WTC11 (cell line): ENCODE data around the gene TMEM156. TPM values are rescaled to one million over a fixed set of nuclear protein-coding genes. Genes with fewer than 3 reads are reported as not detected.

Experiments
- ATAC-seq: fragments of 200-7000 bp; cut with Tn5 transposase; 2 replicates; pipeline ENCODE4 v1.10.0; 2021; ENCODE audit warnings: mild to moderate bottlenecking, moderate library complexity
- CTCF ChIA-PET: fragments of 300-600 bp; sonication (Branson Sonifier 250); formaldehyde crosslinking; loops from one replicate; lab custom pipeline; 2021; ENCODE audit warnings: antibody characterized with exemption; lab: Charles Lee
- POLR2A ChIA-PET: fragments of 350-600 bp; sonication (Branson Sonifier 250); formaldehyde crosslinking; loops from one replicate; lab custom pipeline; 2021; ENCODE audit warnings: antibody characterized with exemption; lab: Charles Lee
- DNase-seq: peaks from one replicate; pipeline ENCODE4 v3.0.0; 2021; ENCODE audit warnings: low spot score
- H3K27ac Mint-ChIP-seq: 2 replicates; pipeline ENCODE4 v1.8.0; 2021; ENCODE audit warnings: mixed read lengths
- H3K27me3 Mint-ChIP-seq: 2 replicates; pipeline ENCODE4 v1.8.0; 2021; ENCODE audit warnings: low read depth, mild to moderate bottlenecking, moderate library complexity, mixed read lengths
- H3K36me3 Mint-ChIP-seq: 2 replicates; pipeline ENCODE4 v1.8.0; 2021; ENCODE audit warnings: mixed read lengths
- H3K4me1 Mint-ChIP-seq: 2 replicates; pipeline ENCODE4 v1.8.0; 2022; ENCODE audit warnings: mixed read lengths
- H3K4me3 Mint-ChIP-seq: 2 replicates; pipeline ENCODE4 v1.8.0; 2021; ENCODE audit warnings: mild to moderate bottlenecking, moderate library complexity, mixed read lengths
- H3K9me3 Mint-ChIP-seq: 2 replicates; pipeline ENCODE4 v1.8.0; 2021; ENCODE audit warnings: mixed read lengths
- ETV6 ChIP-seq: sonication (generic); formaldehyde crosslinking; IDR thresholded peaks from 2 replicates; pipeline ENCODE4 v1.8.1; 2022; ENCODE audit warnings: mild to moderate bottlenecking, missing genetic modification reagents
- FOXJ3 ChIP-seq: sonication (generic); formaldehyde crosslinking; IDR thresholded peaks from 2 replicates; pipeline ENCODE4 v1.9.0; 2021; ENCODE audit warnings: missing genetic modification reagents, mild to moderate bottlenecking, borderline replicate concordance
- JAZF1 ChIP-seq: fragments of 250-450 bp; sonication (Bioruptor Pico); IDR thresholded peaks from 2 replicates; pipeline ENCODE4 v1.9.0; 2021; ENCODE audit warnings: moderate library complexity, mild to moderate bottlenecking, inconsistent platforms
- MXD4 ChIP-seq: fragments of 250-450 bp; sonication (Bioruptor Pico); IDR thresholded peaks from 2 replicates; pipeline ENCODE4 v1.8.0; 2021; ENCODE audit warnings: mild to moderate bottlenecking, moderate library complexity, borderline replicate concordance
- NR1H2 ChIP-seq: sonication (generic); formaldehyde crosslinking; IDR thresholded peaks from 2 replicates; pipeline ENCODE4 v1.9.0; 2021; ENCODE audit warnings: mild to moderate bottlenecking, moderate library complexity, missing genetic modification reagents
- NR2C2 ChIP-seq: sonication (generic); formaldehyde crosslinking; IDR thresholded peaks from 2 replicates; pipeline ENCODE4 v1.8.0; 2022; ENCODE audit warnings: mild to moderate bottlenecking, missing genetic modification reagents
- NR3C1 ChIP-seq: sonication (generic); formaldehyde crosslinking; conservative IDR thresholded peaks from 2 replicates; pipeline ENCODE4 v1.8.1; 2023; ENCODE audit warnings: low read depth, mild to moderate bottlenecking, missing genetic modification reagents
- TCF7 ChIP-seq: sonication (generic); formaldehyde crosslinking; IDR thresholded peaks from 2 replicates; pipeline ENCODE4 v1.8.0; 2022; ENCODE audit warnings: mild to moderate bottlenecking, low read depth, missing genetic modification reagents, moderate library complexity
- TEAD4 ChIP-seq: sonication (generic); formaldehyde crosslinking; IDR thresholded peaks from 2 replicates; pipeline ENCODE4 v1.8.0; 2022; ENCODE audit warnings: mild to moderate bottlenecking, missing genetic modification reagents
- ZNF138 ChIP-seq: sonication (generic); formaldehyde crosslinking; conservative IDR thresholded peaks from 2 replicates; pipeline ENCODE4 v1.8.1; 2022; ENCODE audit warnings: mild to moderate bottlenecking, moderate library complexity, missing genetic modification reagents
- ZNF232 ChIP-seq: sonication (generic); formaldehyde crosslinking; IDR thresholded peaks from 2 replicates; pipeline ENCODE4 v1.8.0; 2022; ENCODE audit warnings: mild to moderate bottlenecking, missing genetic modification reagents
- ZNF423 ChIP-seq: fragments of 250-450 bp; sonication (Bioruptor Pico); IDR thresholded peaks from 2 replicates; pipeline ENCODE4 v2.1.2; 2022; ENCODE audit warnings: mild to moderate bottlenecking, moderate library complexity
- total RNA-seq: library from RNA; stranded (reverse); gene quantifications from 3 replicates; pipeline ENCODE4 v1.2.3, GENCODE V29; 2021
- TF ChIP-seq, protein P1 (sequence below): fragments of 250-450 bp; sonication (Bioruptor Pico); IDR thresholded peaks from 2 replicates; pipeline ENCODE4 v1.8.0; 2021; ENCODE audit warnings: mild to moderate bottlenecking
- TF ChIP-seq, protein P2 (sequence below): sonication (generic); formaldehyde crosslinking; IDR thresholded peaks from 2 replicates; pipeline ENCODE4 v1.8.1; 2023; ENCODE audit warnings: mild to moderate bottlenecking, moderate library complexity, missing genetic modification reagents
- TF ChIP-seq, protein P3 (sequence below): fragments of 250-450 bp; sonication (Bioruptor Pico); IDR thresholded peaks from 2 replicates; pipeline ENCODE4 v1.9.0; 2021; ENCODE audit warnings: moderate library complexity, mild to moderate bottlenecking, inconsistent platforms, borderline replicate concordance
- TF ChIP-seq, protein P4 (sequence below): sonication (generic); formaldehyde crosslinking; IDR thresholded peaks from 2 replicates; pipeline ENCODE4 v1.8.0; 2023; ENCODE audit warnings: missing genetic modification reagents
- TF ChIP-seq, protein P5 (sequence below): fragments of 250-450 bp; sonication (Bioruptor Pico); IDR thresholded peaks from 2 replicates; pipeline ENCODE4 v1.9.0; 2021; ENCODE audit warnings: mild to moderate bottlenecking, borderline replicate concordance
- TF ChIP-seq, protein P6 (sequence below): sonication (generic); formaldehyde crosslinking; IDR thresholded peaks from 2 replicates; pipeline ENCODE4 v1.8.1; 2022; ENCODE audit warnings: low read depth, missing genetic modification reagents, borderline replicate concordance
- TF ChIP-seq, protein P7 (sequence below): fragments of 250-450 bp; sonication (Bioruptor Pico); conservative IDR thresholded peaks from 2 replicates; pipeline ENCODE4 v1.9.0; 2021; ENCODE audit warnings: mild to moderate bottlenecking
- TF ChIP-seq, protein P8 (sequence below): sonication (generic); formaldehyde crosslinking; IDR thresholded peaks from 2 replicates; pipeline ENCODE4 v1.8.1; 2022; ENCODE audit warnings: low read depth, mild to moderate bottlenecking, moderate library complexity, missing genetic modification reagents, borderline replicate concordance

The TMEM156 gene
- total RNA-seq, 1 experiment from 2014 or later, result 0.24 TPM

DNA sequence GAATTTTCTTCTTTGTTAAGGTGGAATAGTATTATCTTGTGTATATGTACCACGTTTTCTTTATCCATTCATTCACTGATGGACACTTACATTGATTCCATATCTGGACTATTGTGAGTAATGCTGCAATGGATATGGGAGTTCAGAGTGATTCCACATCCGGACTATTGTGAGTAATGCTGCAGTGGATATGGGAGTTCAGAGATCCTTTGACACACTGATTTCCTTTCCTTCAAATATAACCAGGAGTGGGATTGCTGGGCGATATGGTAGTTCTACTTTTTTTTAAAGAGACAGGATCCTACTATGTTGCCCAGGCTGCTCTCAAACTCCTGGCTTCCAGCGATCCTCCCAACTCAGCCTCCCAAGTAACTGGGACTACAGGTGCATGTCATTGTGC lies 12.1 kb downstream of the TMEM156 start (continued):
- TF ChIP-seq, protein P1, sequence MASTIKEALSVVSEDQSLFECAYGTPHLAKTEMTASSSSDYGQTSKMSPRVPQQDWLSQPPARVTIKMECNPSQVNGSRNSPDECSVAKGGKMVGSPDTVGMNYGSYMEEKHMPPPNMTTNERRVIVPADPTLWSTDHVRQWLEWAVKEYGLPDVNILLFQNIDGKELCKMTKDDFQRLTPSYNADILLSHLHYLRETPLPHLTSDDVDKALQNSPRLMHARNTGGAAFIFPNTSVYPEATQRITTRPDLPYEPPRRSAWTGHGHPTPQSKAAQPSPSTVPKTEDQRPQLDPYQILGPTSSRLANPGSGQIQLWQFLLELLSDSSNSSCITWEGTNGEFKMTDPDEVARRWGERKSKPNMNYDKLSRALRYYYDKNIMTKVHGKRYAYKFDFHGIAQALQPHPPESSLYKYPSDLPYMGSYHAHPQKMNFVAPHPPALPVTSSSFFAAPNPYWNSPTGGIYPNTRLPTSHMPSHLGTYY (CRISPR knock-in tag), result no peak

DNA sequence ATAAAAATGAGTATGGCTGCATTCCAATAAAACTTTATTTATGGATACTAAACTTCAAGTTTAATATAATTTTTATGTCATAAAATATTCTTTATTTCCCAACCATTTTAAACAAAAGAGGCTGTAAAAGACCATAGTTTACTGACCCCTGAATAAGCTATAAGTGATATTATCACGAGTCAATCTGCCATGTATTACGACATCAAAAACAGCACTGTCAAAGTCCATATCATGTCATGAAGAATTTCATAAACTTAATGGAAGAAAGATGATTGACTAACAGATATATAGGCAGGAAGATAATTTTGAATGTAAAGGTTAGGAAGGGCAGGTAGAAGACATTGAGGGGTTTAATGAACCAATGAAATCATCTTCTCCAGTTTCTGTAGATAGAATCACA lies 18.2 kb downstream of the TMEM156 start:
- peaks cover 4% of the 10 kb centered on the region for H3K4me1 Mint-ChIP-seq
- H3K27ac Mint-ChIP-seq, result no peak overlapping the region
- no peak for DNase-seq
- no peak for ATAC-seq
- peaks cover 23% of the 10 kb centered on the region for H3K9me3 Mint-ChIP-seq
- ChIA-PET POLR2A (no interaction called here), CTCF (no interaction called here)
- H3K36me3 Mint-ChIP-seq, result no peaks in the 10 kb centered on the region
- H3K27me3 Mint-ChIP-seq, result no peaks in the 10 kb centered on the region
- H3K4me3 Mint-ChIP-seq, result no peak overlapping the region
- TF ChIP-seq, protein P2, sequence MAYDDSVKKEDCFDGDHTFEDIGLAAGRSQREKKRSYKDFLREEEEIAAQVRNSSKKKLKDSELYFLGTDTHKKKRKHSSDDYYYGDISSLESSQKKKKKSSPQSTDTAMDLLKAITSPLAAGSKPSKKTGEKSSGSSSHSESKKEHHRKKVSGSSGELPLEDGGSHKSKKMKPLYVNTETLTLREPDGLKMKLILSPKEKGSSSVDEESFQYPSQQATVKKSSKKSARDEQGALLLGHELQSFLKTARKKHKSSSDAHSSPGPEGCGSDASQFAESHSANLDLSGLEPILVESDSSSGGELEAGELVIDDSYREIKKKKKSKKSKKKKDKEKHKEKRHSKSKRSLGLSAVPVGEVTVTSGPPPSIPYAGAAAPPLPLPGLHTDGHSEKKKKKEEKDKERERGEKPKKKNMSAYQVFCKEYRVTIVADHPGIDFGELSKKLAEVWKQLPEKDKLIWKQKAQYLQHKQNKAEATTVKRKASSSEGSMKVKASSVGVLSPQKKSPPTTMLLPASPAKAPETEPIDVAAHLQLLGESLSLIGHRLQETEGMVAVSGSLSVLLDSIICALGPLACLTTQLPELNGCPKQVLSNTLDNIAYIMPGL, result no peak
- TF ChIP-seq, protein P3, sequence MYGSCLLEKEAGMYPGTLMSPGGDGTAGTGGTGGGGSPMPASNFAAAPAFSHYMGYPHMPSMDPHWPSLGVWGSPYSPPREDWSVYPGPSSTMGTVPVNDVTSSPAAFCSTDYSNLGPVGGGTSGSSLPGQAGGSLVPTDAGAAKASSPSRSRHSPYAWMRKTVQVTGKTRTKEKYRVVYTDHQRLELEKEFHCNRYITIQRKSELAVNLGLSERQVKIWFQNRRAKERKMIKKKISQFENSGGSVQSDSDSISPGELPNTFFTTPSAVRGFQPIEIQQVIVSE (CRISPR knock-in tag), result no peak
- TF ChIP-seq ZNF138 (no peak), ZNF232 (CRISPR knock-in tag) (no peak), ZNF423 (no peak), JAZF1 (CRISPR knock-in tag) (no peak), MXD4 (no peak), NR3C1 (CRISPR knock-in tag) (no peak), TEAD4 (CRISPR knock-in tag) (no peak), NR2C2 (CRISPR knock-in tag) (no peak)
- TF ChIP-seq, protein P4, sequence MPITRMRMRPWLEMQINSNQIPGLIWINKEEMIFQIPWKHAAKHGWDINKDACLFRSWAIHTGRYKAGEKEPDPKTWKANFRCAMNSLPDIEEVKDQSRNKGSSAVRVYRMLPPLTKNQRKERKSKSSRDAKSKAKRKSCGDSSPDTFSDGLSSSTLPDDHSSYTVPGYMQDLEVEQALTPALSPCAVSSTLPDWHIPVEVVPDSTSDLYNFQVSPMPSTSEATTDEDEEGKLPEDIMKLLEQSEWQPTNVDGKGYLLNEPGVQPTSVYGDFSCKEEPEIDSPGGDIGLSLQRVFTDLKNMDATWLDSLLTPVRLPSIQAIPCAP, result no peak
- TF ChIP-seq, protein P5, sequence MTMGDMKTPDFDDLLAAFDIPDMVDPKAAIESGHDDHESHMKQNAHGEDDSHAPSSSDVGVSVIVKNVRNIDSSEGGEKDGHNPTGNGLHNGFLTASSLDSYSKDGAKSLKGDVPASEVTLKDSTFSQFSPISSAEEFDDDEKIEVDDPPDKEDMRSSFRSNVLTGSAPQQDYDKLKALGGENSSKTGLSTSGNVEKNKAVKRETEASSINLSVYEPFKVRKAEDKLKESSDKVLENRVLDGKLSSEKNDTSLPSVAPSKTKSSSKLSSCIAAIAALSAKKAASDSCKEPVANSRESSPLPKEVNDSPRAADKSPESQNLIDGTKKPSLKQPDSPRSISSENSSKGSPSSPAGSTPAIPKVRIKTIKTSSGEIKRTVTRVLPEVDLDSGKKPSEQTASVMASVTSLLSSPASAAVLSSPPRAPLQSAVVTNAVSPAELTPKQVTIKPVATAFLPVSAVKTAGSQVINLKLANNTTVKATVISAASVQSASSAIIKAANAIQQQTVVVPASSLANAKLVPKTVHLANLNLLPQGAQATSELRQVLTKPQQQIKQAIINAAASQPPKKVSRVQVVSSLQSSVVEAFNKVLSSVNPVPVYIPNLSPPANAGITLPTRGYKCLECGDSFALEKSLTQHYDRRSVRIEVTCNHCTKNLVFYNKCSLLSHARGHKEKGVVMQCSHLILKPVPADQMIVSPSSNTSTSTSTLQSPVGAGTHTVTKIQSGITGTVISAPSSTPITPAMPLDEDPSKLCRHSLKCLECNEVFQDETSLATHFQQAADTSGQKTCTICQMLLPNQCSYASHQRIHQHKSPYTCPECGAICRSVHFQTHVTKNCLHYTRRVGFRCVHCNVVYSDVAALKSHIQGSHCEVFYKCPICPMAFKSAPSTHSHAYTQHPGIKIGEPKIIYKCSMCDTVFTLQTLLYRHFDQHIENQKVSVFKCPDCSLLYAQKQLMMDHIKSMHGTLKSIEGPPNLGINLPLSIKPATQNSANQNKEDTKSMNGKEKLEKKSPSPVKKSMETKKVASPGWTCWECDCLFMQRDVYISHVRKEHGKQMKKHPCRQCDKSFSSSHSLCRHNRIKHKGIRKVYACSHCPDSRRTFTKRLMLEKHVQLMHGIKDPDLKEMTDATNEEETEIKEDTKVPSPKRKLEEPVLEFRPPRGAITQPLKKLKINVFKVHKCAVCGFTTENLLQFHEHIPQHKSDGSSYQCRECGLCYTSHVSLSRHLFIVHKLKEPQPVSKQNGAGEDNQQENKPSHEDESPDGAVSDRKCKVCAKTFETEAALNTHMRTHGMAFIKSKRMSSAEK, result no peak
- TF ChIP-seq, protein P6, sequence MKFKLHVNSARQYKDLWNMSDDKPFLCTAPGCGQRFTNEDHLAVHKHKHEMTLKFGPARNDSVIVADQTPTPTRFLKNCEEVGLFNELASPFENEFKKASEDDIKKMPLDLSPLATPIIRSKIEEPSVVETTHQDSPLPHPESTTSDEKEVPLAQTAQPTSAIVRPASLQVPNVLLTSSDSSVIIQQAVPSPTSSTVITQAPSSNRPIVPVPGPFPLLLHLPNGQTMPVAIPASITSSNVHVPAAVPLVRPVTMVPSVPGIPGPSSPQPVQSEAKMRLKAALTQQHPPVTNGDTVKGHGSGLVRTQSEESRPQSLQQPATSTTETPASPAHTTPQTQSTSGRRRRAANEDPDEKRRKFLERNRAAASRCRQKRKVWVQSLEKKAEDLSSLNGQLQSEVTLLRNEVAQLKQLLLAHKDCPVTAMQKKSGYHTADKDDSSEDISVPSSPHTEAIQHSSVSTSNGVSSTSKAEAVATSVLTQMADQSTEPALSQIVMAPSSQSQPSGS (CRISPR knock-in tag), result no peak

DNA sequence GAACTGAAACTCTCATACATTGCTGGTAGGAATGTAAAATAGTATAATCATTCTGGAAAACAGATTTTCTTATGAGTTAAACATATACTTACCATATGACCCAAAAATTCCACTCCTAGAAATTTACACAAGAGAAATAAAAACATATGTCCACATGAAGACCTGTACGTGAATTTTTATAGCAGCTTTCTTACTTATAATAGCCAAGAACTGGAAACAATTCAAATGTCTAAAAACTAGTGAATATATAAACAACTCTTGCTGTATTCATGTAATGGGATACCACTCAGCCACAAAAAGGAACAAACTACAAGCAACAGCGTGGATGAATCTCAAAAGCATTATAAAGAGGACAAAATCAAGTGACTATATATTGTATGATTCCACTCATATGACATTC lies 27.5 kb downstream of the TMEM156 start:
- ATAC-seq (no peak), DNase-seq (no peak)
- CTCF ChIA-PET, result no interaction called here
- H3K27me3 Mint-ChIP-seq, result no peaks in the 10 kb centered on the region
- no peak overlapping the region for H3K4me3 Mint-ChIP-seq
- POLR2A ChIA-PET, result interaction anchor here (0.6 kb wide), 1 partner anchor 23 kb away, joined by 3 read pairs; no protein-coding TSS in a partner anchor
- peaks cover 4% of the 10 kb centered on the region for H3K4me1 Mint-ChIP-seq
- H3K27ac Mint-ChIP-seq, result no peak overlapping the region
- peaks cover 3% of the 10 kb centered on the region for H3K36me3 Mint-ChIP-seq
- H3K9me3 Mint-ChIP-seq, result peaks cover 6% of the 10 kb centered on the region
- TF ChIP-seq ZNF138, result no peak
- no peak for TF ChIP-seq FOXJ3 (CRISPR knock-in tag)
- no peak for TF ChIP-seq NR1H2 (CRISPR knock-in tag)
- no peak for TF ChIP-seq ETV6 (CRISPR knock-in tag)
- TF ChIP-seq, protein P7, sequence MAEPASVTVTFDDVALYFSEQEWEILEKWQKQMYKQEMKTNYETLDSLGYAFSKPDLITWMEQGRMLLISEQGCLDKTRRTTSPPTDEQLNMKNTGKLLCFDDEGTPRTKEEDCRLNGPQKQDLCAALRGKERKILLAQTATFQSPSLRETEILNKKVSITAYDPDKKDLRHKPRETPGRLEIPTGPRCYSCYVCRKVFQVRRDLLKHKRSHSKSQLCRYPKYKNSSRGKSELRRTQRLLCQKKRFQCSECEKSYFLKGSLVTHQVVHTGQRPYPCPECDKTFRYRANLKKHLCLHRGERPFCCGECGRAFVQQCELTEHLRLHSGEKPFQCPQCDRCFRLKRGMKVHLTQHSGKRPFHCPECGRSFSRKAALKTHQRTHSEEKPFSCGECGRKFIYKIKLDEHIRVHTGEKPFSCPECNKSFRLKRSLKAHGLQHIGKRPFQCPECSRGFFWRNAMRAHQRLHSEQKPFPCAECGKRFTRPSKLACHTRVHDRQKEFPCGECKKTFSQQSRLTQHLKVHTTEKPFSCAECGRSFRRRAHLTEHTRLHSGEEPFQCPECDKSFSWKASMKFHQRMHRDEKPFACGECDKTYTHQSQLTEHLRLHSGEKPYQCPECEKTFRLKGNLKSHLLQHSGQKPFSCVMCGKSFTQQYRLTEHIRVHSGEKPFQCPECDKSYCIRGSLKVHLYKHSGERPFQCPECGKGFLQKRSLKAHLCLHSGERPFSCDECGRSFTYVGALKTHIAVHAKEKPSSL (CRISPR knock-in tag), result no peak
- TF ChIP-seq TCF7, result no peak
- TF ChIP-seq, protein P8, sequence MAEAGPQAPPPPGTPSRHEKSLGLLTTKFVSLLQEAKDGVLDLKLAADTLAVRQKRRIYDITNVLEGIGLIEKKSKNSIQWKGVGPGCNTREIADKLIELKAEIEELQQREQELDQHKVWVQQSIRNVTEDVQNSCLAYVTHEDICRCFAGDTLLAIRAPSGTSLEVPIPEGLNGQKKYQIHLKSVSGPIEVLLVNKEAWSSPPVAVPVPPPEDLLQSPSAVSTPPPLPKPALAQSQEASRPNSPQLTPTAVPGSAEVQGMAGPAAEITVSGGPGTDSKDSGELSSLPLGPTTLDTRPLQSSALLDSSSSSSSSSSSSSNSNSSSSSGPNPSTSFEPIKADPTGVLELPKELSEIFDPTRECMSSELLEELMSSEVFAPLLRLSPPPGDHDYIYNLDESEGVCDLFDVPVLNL (CRISPR knock-in tag), result no peak
